ENCODE data around the gene ARL5C. TPM values are rescaled to one million over a fixed set of nuclear protein-coding genes. Genes with fewer than 3 reads are reported as not detected.
"Not testable (repeated sequence)": the region's sequence is repeated elsewhere in the genome, so short reads cannot be mapped to it uniquely, and the experiment has no call there.

Gene ARL5C
- total RNA-seq, 4 donors from 2014 or later = not detected

DNA sequence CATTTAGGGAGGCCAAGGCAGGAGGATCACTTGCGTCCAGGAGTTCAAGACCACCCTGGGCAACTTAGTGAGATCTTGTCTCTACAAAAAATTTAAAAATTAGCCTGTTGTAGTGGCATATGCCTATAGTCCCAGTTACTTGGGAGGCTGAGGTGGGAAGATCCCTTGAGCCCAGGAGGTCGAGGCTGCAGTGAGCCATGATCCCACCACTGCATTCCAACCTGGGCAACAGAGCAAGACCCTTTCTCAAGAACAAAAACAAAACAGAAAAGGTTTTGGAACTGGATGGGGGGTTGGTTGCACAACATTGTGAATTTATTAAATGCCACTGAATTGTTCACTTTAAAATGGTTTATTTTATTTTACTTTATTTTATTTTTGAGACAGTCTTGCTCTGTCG is 35.8 kb downstream of the ARL5C start:
- H3K27ac ChIP-seq = no peak overlapping the region
- H3K4me3 ChIP-seq = no peak overlapping the region
- TF ChIP-seq CTCF (IDR thresholded peaks at IDR 0.05) (no peak), POLR2A (IDR thresholded peaks at IDR 0.05) (no peak)
- intact Hi-C loops (cut with DNase I; ENCODE audit: low total_unique reads) = no loop called here
- H3K27me3 ChIP-seq = no peaks in the 10 kb centered on the region
- H3K4me1 ChIP-seq = no peaks in the 10 kb centered on the region
- no peaks in the 10 kb centered on the region for H3K9me3 ChIP-seq
- DNase-seq = no peak
- H3K36me3 ChIP-seq = no peaks in the 10 kb centered on the region

DNA sequence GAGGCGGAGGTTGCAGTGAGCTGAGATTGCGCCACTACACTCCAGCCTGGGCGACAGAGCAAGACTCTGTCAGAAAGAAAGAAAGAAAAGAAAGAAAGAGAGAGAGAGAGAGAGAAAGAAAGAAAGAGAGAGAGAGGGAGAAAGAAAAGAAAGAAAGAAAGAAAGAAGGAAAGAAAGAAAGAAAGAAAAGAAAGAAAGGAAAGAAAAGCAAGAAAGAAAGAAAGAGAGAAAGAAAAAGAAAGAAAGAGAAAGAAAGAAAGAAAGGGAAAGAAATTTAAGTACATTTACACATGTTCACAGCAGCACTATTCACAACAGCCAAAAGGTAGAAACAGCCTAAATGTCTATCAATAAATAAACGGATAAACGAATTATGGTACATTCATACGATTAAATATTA is 36.4 kb downstream of the ARL5C start:
- H3K4me1 ChIP-seq; H3K36me3 ChIP-seq; H3K9me3 ChIP-seq; DNase-seq; H3K4me3 ChIP-seq; intact Hi-C loops (cut with DNase I; ENCODE audit: low total_unique reads); H3K27me3 ChIP-seq; H3K27ac ChIP-seq: not testable (repeated sequence)

DNA sequence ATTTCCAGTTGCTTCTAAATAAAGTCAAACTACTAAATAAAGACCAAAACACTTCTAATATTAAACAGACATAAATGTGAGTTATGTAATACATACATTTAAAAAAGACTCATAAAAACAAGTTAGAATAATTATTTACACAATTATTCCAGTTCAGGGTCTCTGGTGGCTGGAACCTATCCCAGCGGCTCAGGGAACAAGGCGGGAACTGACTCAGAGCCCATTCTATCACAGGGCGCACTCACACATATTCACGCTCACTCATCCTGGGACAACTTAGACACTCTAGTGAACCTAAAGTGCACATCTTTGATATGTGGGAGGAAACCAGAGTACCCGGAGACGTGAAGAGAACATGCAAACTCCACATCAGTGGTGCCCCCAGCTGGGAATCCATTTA is 39.5 kb downstream of the ARL5C start:
- TF ChIP-seq CTCF (IDR thresholded peaks at IDR 0.05) (no peak), POLR2A (IDR thresholded peaks at IDR 0.05) (no peak)
- no peaks in the 10 kb centered on the region for H3K9me3 ChIP-seq
- H3K4me3 ChIP-seq = no peak overlapping the region
- H3K4me1 ChIP-seq = no peaks in the 10 kb centered on the region
- no peaks in the 10 kb centered on the region for H3K27me3 ChIP-seq
- no peak for DNase-seq
- H3K27ac ChIP-seq = no peak overlapping the region
- no peaks in the 10 kb centered on the region for H3K36me3 ChIP-seq
- intact Hi-C loops (cut with DNase I; ENCODE audit: low total_unique reads) = no loop called here

DNA sequence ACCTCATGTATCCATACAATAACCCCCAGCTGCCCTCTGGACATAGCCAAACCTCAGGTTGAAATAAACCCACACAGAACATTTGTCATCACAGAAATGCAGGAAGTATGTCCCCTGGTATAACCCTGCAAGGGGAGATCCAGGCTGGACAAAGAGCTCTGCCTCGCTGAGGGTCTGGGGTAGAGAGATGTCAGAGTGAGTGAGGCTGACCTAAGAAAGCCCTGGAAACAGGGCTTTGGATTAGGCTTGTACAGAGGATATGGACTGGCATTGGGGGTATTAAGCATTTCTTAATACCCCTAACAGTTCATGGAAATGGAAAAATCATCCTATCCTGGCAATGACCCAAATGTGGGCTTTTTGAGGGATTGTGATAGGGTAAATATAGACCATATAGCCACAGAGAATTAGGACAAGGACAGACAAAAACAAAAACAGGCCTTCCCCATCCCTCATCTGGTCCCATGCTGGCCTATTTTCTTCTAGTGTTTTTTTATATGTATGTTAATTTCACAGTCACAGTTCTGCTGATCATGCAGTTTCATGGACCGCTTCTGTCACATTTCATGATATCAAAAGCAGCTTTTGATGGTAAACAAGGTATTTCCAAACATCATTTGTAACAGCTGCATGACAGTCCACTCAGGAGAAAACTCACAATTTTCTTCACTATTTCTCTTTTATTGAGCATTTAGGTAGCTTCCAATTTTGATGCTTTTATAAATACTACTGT is 40.7 kb downstream of the ARL5C start:
- TF ChIP-seq POLR2A (IDR thresholded peaks at IDR 0.05) = no peak
- TF ChIP-seq CTCF (IDR thresholded peaks at IDR 0.05) = no peak
- Histone ChIP-seq H3K4me1 (no peaks in the 10 kb centered on the region), H3K4me3 (no peak overlapping the region), H3K27ac (no peak overlapping the region), H3K36me3 (no peaks in the 10 kb centered on the region), H3K27me3 (no peaks in the 10 kb centered on the region), H3K9me3 (no peaks in the 10 kb centered on the region)
- no peak for DNase-seq
- intact Hi-C loops (cut with DNase I; ENCODE audit: low total_unique reads) = no loop called here

GRCh38 chr17:39123627-39124026 is 42.3 kb downstream of the ARL5C start:
- intact Hi-C loops (cut with DNase I; ENCODE audit: low total_unique reads) = no loop called here
- H3K9me3 ChIP-seq = no peaks in the 10 kb centered on the region
- no peak for DNase-seq
- H3K4me3 ChIP-seq = no peak overlapping the region
- no peak for TF ChIP-seq POLR2A (IDR thresholded peaks at IDR 0.05)
- TF ChIP-seq CTCF (IDR thresholded peaks at IDR 0.05) = no peak
- no peaks in the 10 kb centered on the region for H3K4me1 ChIP-seq
- H3K27me3 ChIP-seq = no peaks in the 10 kb centered on the region
- H3K27ac ChIP-seq = no peak overlapping the region
- H3K36me3 ChIP-seq = no peaks in the 10 kb centered on the region

DNA sequence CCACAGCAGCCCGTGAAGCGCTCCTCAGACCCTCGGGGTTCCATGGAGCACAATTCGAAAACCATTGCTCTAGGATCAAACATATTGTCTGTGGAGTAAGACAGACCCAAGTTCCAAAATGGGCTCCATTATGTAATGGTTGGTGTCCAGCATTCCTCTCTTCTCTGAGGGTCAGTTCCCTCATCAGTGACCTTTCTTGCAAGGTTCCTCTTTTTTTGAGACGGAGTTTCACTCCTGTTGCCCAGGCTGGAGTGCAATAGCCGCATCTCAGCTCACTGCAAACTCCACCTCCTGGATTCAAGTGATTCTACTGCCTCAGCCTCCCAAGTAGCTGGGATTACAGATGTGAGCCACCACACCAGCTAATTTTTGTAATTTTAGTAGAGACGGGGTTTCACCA is 43.0 kb downstream of the ARL5C start:
- TF ChIP-seq CTCF (IDR thresholded peaks at IDR 0.05) (no peak), POLR2A (IDR thresholded peaks at IDR 0.05) (no peak)
- no peak for DNase-seq
- intact Hi-C loops (cut with DNase I; ENCODE audit: low total_unique reads) = no loop called here

DNA sequence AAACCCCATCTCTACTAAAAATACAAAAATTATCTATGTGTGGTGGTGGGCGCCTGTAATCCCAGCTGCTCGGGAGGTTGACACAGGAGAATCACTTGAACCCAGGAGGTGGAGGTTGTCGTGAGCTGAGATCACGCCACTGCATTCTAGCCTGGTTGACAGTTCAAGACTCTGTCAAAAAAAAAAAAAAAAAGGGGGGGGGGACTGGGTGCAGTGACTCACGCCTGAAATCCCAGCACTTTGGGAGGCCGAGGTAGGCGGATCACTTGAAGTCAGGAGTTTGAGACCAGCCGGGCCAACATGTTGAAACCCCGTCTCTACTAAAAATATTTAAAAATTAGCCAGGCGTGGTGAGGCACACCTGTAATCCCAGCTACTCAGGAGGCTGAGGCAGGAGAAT is 44.0 kb downstream of the ARL5C start:
- DNase-seq; intact Hi-C loops (cut with DNase I; ENCODE audit: low total_unique reads); H3K4me1 ChIP-seq; H3K9me3 ChIP-seq; H3K36me3 ChIP-seq; H3K27ac ChIP-seq; H3K4me3 ChIP-seq; H3K27me3 ChIP-seq: not testable (repeated sequence)

More for the DNA sequence above, 43.0 kb downstream of the ARL5C start:
- no peaks in the 10 kb centered on the region for H3K36me3 ChIP-seq
- H3K9me3 ChIP-seq = no peaks in the 10 kb centered on the region
- no peaks in the 10 kb centered on the region for H3K4me1 ChIP-seq
- no peaks in the 10 kb centered on the region for H3K27me3 ChIP-seq
- H3K27ac ChIP-seq = no peak overlapping the region
- H3K4me3 ChIP-seq = no peak overlapping the region

Data from uterus (tissue), 4 donors.